SK-N-SH (cell line): ENCODE results near the gene DEGS1. TPM values are rescaled to one million over a fixed set of nuclear protein-coding genes. Genes with fewer than 3 reads are reported as not detected.

Experiments used
- CTCF ChIA-PET: fragments of 300-600, 350-600 bp; formaldehyde crosslinking; extraction: SDS; loops from one replicate; lab custom pipeline; 2021; lab: Yijun Ruan, JAX
- POLR2A ChIA-PET: fragments of 350-600 bp; sonication (Branson Sonifier 250); formaldehyde crosslinking; extraction: SDS; loops from one replicate; lab custom pipeline; 2020; ENCODE audit warnings: antibody characterized with exemption, inconsistent platforms; lab: Yijun Ruan, JAX
- DNase-seq: peaks from one replicate; pipeline ENCODE4 v3.0.0; 2012
- H2AFZ ChIP-seq: fragments of 200-600 bp; sonication (generic); 2 replicates; pipeline ENCODE4 v1.8.1; 2016; ENCODE audit warnings: antibody characterized with exemption, mild to moderate bottlenecking, low read depth
- H3F3A ChIP-seq: fragments of 200-600 bp; sonication (generic); replicated peaks from 2 replicates; pipeline ENCODE3; 2016; ENCODE audit warnings: antibody characterized with exemption, mild to moderate bottlenecking; ENCODE audit not compliant: insufficient read depth
- H3K27ac ChIP-seq, 2 experiments: fragments of 200-500 bp in 1 of 2; fragments of 200-600 bp in 1 of 2; sonication (Bioruptor generic) in 1 of 2; sonication (generic), shearing (Covaris generic) in 1 of 2; 2 replicates each; pipeline versions ENCODE4 v1.5.1 to v1.6.1; 2014 to 2016; ENCODE audit warnings: low read depth in 2 of 2, inconsistent platforms in 1 of 2, low read length in 1 of 2, mild to moderate bottlenecking in 1 of 2, mixed read lengths in 1 of 2
- H3K27me3 ChIP-seq: fragments of 200-600 bp; sonication (generic), shearing (Covaris generic); 2 replicates; pipeline ENCODE4 v1.6.1; 2016; ENCODE audit warnings: mixed run types; ENCODE audit not compliant: insufficient read depth
- H3K36me3 ChIP-seq, 2 experiments: fragments of 200-500 bp in 1 of 2; fragments of 200-600 bp in 1 of 2; sonication (Bioruptor generic) in 1 of 2; sonication (generic) in 1 of 2; replicated peaks in 1 of 2; 2 replicates each; pipeline versions ENCODE3 to v1.5.1; 2014 to 2016; ENCODE audit warnings: low read length in 1 of 2, mild to moderate bottlenecking in 1 of 2; ENCODE audit not compliant: insufficient read depth in 2 of 2, control insufficient read depth in 1 of 2
- H3K4me1 ChIP-seq, 2 experiments: fragments of 200-500 bp in 1 of 2; fragments of 200-600 bp in 1 of 2; sonication (Bioruptor generic) in 1 of 2; sonication (generic), shearing (Covaris generic) in 1 of 2; 2 replicates each; pipeline versions ENCODE4 v1.5.1 to v1.6.1; 2014 to 2016; ENCODE audit warnings: low read depth in 1 of 2, low read length in 1 of 2, mixed run types in 1 of 2; ENCODE audit not compliant: insufficient read depth in 2 of 2, control insufficient read depth in 1 of 2
- H3K4me2 ChIP-seq: fragments of 200-600 bp; sonication (generic), shearing (Covaris generic); 2 replicates; pipeline ENCODE4 v1.6.1; 2017; ENCODE audit warnings: mixed run types
- H3K4me3 ChIP-seq, 2 experiments: fragments of 200-500 bp in 1 of 2; fragments of 200-600 bp in 1 of 2; sonication (Bioruptor generic) in 1 of 2; sonication (generic), shearing (Covaris generic) in 1 of 2; 2 replicates each; pipeline versions ENCODE4 v1.5.1 to v1.8.1; 2014 to 2016; ENCODE audit warnings: low read depth in 2 of 2, inconsistent platforms in 1 of 2, low read length in 1 of 2, mild to moderate bottlenecking in 1 of 2, mixed read lengths in 1 of 2, moderate library complexity in 1 of 2
- H3K79me2 ChIP-seq: fragments of 200-600 bp; sonication (generic); 2 replicates; pipeline ENCODE4 v1.8.1; 2017; ENCODE audit warnings: mild to moderate bottlenecking; ENCODE audit not compliant: insufficient read depth
- H3K9ac ChIP-seq: fragments of 200-600 bp; sonication (generic); 2 replicates; pipeline ENCODE4 v1.6.1; 2017; ENCODE audit warnings: mixed run types
- H3K9me2 ChIP-seq: fragments of 200-600 bp; sonication (generic); 2 replicates; pipeline ENCODE4 v1.6.1; 2017; ENCODE audit warnings: mixed run types
- H3K9me3 ChIP-seq: fragments of 200-600 bp; sonication (generic); 2 replicates; pipeline ENCODE4 v1.6.1; 2017; ENCODE audit warnings: mixed run types, mild to moderate bottlenecking, moderate library complexity
- H4K20me1 ChIP-seq: fragments of 200-600 bp; sonication (generic); 2 replicates; pipeline ENCODE4 v1.6.1; 2017; ENCODE audit warnings: mild to moderate bottlenecking, mixed run types; ENCODE audit not compliant: insufficient read depth
- CHD2 ChIP-seq: fragments of 150-350 bp; IDR thresholded peaks from 2 replicates; pipeline ENCODE4 v1.6.1; 2018; ENCODE audit warnings: low read length; ENCODE audit not compliant: partially characterized antibody
- ELF1 ChIP-seq: IDR thresholded peaks from 2 replicates; pipeline ENCODE4 v1.4.0; 2012
- EZH2phosphoT487 ChIP-seq: fragments of 200-600 bp; sonication (generic); IDR thresholded peaks from 2 replicates; pipeline ENCODE4 v1.6.1; 2017; ENCODE audit warnings: low read depth, mixed run types, mild to moderate bottlenecking, antibody characterized with exemption, moderate library complexity, borderline replicate concordance
- FOXM1 ChIP-seq: IDR thresholded peaks from 2 replicates; pipeline ENCODE4 v1.4.0; 2012; ENCODE audit warnings: low read depth, mild to moderate bottlenecking
- GABPA ChIP-seq: IDR thresholded peaks from 2 replicates; pipeline ENCODE4 v1.4.0; 2012; ENCODE audit warnings: low read depth, mild to moderate bottlenecking
- GATA2 ChIP-seq: sonication (generic); formaldehyde crosslinking; IDR thresholded peaks from 2 replicates; pipeline ENCODE4 v1.5.0; 2020; ENCODE audit warnings: mild to moderate bottlenecking, missing genetic modification reagents
- IRF3 ChIP-seq: fragments of 150-350 bp; IDR thresholded peaks from 2 replicates; pipeline ENCODE4 v1.6.1; 2016; ENCODE audit warnings: mild to moderate bottlenecking, low read depth, low read length
- JUND ChIP-seq: IDR thresholded peaks from 2 replicates; pipeline ENCODE4 v1.4.0; 2012
- MXI1 ChIP-seq: IDR thresholded peaks from 2 replicates; pipeline ENCODE4 v1.6.1; 2012; ENCODE audit warnings: mild to moderate bottlenecking, low read depth, low read length, improper control_type of control experiment
- NFIC ChIP-seq: IDR thresholded peaks from 2 replicates; pipeline ENCODE4 v1.4.0; 2012; ENCODE audit warnings: borderline replicate concordance
- NRF1 ChIP-seq: IDR thresholded peaks from 2 replicates; pipeline ENCODE4 v1.6.1; 2012; ENCODE audit warnings: low read depth, mild to moderate bottlenecking, low read length
- TAF1 ChIP-seq: IDR thresholded peaks from 2 replicates; pipeline ENCODE4 v1.6.1; 2012; ENCODE audit warnings: low read depth, mild to moderate bottlenecking, low read length, moderate library complexity, borderline replicate concordance
- TCF12 ChIP-seq: IDR thresholded peaks from 2 replicates; pipeline ENCODE4 v1.4.0; 2012
- TEAD4 ChIP-seq: IDR thresholded peaks from 2 replicates; pipeline ENCODE4 v1.4.0; 2012; ENCODE audit warnings: mild to moderate bottlenecking, borderline replicate concordance; ENCODE audit not compliant: insufficient read depth
- USF1 ChIP-seq: IDR thresholded peaks from 2 replicates; pipeline ENCODE4 v1.4.0; 2012; ENCODE audit warnings: low read depth, borderline replicate concordance
- USF2 ChIP-seq: fragments of 150-350 bp; IDR thresholded peaks from 2 replicates; pipeline ENCODE4 v1.6.1; 2017; ENCODE audit warnings: antibody characterized with exemption, low read length, low read depth, borderline replicate concordance
- YY1 ChIP-seq: IDR thresholded peaks from 2 replicates; pipeline ENCODE4 v1.4.0; 2012; ENCODE audit warnings: low read depth, mild to moderate bottlenecking
- ZBTB33 ChIP-seq: IDR thresholded peaks from 2 replicates; pipeline ENCODE4 v1.4.0; 2012; ENCODE audit warnings: low read depth, borderline replicate concordance
- WGBS: methylation state at CpG from one replicate; pipeline ENCODE4 v1.1.6; 2017; ENCODE audit warnings: low lambda C conversion rate; 5-methylcytosine and 5-hydroxymethylcytosine counted together
- polyA plus RNA-seq, 3 experiments: library from polyadenylated mRNA; depleted of rRNA; stranded (reverse); fragments of >200 nt; gene quantifications; 2 replicates each; pipeline ENCODE4 v1.2.3, GENCODE V29; 2012

Gene DEGS1
- polyA plus RNA-seq, 1 of the 3 experiments (the other 2 are of a cell fraction) = 62.3 TPM

GRCh38 chr1:224182057-224182865 lies 779 bp upstream of the DEGS1 start:
- no peaks in the 10 kb centered on the region for H3K9me2 ChIP-seq
- no peaks in the 10 kb centered on the region for H3F3A ChIP-seq
- H2AFZ ChIP-seq = peak overlapping the region; percentile 91
- DNase-seq = no peak
- ChIA-PET POLR2A (interaction anchor here (0.5 to 1.2 kb wide), 3 partner anchors 8 to 61 kb away, joined by 3 read pairs; no protein-coding TSS in a partner anchor), CTCF (interaction anchor here (0.6 to 1.3 kb wide), 5 partner anchors 11 to 66 kb away, joined by 3 read pairs; no protein-coding TSS in a partner anchor)
- 86% methylated on average over 22 of the region's 22 CpGs for WGBS
- H3K36me3 ChIP-seq = peaks cover 0 to 9% of the 10 kb centered on the region in 2 experiments
- H3K9ac ChIP-seq = peak overlapping the region; percentile 94
- H3K79me2 ChIP-seq = peaks cover 47% of the 10 kb centered on the region
- H3K4me3 ChIP-seq = peak overlapping the region; percentile 63 to 73
- peaks cover 5 to 13% of the 10 kb centered on the region in 2 experiments; a peak in 2 of 4 replicates for H3K4me1 ChIP-seq
- H4K20me1 ChIP-seq = peaks cover 14% of the 10 kb centered on the region; the same call in 1 of the 2 replicates
- H3K4me2 ChIP-seq = peak overlapping the region; percentile 94
- peak overlapping the region; percentile 81 to 84 for H3K27ac ChIP-seq
- no peaks in the 10 kb centered on the region for H3K27me3 ChIP-seq
- H3K9me3 ChIP-seq = no peaks in the 10 kb centered on the region
- TF ChIP-seq ZBTB33 (no peak), NRF1 (no peak), FOXM1 (no peak), JUND (no peak), IRF3 (no peak), ELF1 (no peak), YY1 (no peak), GABPA (no peak), NFIC (no peak), GATA2 (CRISPR knock-in tag) (no peak), TAF1 (no peak), CHD2 (no peak), TEAD4 (no peak), EZH2phosphoT487 (no peak), USF2 (no peak), MXI1 (no peak), TCF12 (no peak), USF1 (no peak)
- TF ChIP-seq, all 33 proteins: peak for 0
